ENCODE measurements around the gene SGCB.
"Not testable (repeated sequence)": the region's sequence is repeated elsewhere in the genome, so short reads cannot be mapped to it uniquely, and the experiment has no call there.

The SGCB gene, protein sequence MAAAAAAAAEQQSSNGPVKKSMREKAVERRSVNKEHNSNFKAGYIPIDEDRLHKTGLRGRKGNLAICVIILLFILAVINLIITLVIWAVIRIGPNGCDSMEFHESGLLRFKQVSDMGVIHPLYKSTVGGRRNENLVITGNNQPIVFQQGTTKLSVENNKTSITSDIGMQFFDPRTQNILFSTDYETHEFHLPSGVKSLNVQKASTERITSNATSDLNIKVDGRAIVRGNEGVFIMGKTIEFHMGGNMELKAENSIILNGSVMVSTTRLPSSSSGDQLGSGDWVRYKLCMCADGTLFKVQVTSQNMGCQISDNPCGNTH

DNA sequence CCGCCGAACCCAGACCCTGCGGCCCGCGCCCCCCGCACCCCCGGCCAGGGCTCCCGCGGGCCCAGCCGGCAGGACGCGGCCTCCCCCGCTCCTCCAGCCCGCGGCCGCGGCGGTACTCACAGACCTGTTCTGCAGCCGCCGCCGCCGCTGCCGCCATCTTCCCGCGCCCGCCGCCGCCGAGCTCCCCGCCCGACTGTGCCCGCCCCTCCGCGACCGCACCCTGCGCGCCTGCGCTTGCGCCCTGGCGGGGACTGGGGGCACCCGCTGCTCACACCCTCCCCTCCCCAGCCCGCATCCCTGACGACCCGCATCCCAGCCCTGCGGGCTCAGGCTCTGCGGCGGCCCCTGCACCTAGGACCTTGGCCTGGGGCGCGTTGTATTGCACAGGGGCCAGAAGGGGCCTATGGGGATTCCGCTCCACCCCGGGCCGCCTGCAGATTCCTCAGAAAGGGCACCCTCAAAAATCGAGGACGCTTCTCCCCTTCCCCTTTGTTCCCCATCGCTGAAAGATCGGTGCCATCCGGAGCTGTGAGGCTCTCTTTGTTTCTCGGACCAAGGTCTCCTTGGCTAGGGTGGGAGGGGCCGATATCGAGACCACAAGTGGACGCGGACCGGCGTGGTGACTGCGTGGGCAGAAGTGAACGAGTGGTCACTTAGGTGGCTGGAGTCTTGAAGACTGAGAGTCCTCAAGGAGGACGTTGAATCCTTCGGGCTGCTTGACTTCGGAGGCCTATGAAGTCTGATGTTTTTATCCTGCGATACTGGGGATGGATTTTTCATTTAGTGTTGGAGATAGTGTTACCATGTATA is at the start of gene SGCB:
TSS of gene SGCB (minus strand) at position 197 of the 810 bp plus-strand sequence. CDS start at position 157, 40 bp downstream.
- peak; percentile 53 for DNase-seq

DNA sequence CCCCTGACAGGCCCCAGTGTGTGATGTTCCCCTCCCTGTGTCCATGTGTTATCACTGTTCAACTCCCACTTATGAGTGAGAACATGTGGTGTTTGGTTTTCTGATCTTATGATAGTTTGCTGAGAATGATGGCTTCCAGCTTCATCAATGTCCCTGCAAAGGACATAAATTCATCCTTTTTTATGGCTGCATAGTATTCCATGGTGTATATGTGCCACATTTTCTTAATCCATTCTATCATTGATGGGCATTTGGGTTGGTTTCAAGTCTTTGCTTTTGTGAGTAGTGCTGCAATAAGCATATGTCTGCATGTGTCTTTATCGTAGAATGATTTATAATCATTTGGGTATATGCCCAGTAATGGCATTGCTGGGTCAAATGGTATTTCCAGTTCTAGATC is 48.3 kb upstream of the SGCB start:
- not testable (repeated sequence) for DNase-seq

DNA sequence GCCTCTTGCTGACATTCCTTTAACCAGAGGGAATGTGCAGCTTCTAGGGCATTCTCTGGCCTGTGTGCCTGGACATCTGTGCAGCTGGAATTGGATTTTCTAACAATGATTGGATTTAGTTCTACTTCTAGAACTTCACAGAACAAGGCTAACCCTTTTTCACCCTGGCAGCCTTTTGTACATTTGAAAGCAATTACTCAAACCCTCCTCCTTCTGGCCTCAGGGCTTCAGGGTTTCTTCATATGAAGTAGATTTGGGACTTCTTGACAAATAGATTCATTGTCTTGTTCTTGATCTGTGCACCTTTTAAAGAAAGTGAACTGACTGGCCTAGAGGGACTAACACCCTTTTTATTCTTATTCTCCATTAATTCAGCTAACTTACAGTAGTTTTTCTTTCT is 43.1 kb upstream of the SGCB start:
- DNase-seq = no peak

DNA sequence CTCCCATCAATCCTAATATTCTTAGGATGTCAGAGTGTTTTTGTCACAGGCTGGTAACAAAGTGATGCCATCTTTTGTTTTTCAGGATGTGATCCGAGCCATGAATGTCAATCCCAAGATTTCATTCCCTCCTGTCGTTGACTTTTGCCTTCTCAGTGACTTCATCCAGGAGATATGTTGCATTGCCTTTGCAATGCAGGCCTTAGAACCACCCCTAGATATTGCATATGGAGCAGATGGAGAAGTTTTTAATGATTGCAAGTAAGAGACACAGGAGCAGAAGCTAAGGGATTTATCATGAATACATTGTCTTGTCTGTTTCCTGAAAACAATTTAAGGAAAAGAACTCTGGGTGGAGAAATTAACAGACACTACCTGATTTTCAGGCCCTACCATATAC is 41.6 kb upstream of the SGCB start:
- no peak for DNase-seq

DNA sequence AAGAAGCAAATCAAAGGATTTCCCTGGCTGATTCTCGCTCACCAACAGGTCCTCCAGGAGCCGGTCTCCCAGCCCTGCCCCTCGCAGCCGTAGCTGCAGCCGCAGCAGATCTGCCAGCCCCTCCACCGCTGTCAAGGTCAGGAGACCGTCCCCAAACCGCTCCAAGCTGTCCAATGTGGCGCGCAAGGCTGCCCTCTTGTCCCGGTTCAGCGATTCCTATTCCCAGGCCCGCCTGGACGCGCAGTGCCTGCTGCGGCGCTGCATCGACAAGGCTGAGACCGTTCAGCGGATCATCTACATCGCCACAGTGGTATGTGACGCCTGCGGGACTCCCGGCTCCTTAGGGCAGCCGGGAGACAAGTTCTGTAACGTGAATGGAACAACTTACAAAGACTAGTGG is 38.6 kb upstream of the SGCB start:
- DNase-seq = no peak

DNA sequence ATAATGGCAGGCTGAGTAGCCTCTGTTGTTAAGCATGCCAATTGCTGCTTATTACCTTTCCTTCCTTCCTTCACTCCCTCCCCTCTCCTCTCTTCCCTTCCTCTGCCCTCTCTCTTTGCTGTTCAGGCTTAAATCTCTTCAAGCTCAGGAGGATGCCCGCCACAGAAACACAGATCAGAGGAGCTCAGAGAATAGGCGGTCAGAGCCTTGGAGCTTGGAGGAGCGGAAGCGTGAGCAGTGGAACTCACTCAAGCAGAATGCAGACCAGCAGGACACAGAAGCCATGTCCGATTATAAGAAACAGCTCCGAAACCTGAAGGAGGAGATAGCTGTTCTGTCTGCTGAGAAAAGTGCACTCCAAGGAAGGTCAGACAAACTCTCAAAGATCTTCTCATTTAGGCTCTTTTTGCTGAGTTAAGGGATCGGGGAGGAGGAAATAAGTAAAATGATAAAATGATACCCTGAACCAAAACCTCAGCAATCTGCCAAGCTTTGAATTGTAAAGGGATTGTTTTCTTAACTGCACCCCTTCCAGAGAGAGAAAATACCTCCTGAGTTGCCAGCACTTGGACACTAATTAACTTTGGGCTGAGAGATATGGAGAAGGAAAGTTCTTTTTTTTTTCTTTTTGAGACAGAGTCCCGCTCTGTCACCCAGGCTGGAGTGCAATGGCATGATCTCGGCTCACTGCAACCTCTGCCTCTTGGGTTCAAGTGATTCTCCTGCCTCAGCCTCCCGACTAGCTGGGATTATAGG is 33.9 kb upstream of the SGCB start:
- no peak for DNase-seq

DNA sequence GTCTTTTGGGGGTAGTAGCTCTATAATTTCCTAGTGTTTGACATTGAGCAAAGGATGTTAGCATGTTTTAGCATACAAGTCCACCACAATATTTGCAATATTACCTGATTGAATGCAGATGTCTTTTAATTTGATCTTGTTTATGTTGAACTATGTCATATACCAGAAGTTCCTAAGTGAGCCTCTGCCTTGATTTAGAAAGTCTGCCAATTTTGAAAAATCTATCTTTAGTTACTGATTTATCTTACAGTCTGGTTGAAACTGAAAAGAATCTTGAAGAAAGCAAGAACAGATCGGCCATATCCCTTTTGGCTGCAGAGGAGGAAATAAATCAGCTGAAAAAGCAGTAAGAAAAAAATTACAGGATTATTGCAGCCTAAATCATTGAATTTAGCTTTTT is 31.5 kb upstream of the SGCB start:
- DNase-seq = no peak

DNA sequence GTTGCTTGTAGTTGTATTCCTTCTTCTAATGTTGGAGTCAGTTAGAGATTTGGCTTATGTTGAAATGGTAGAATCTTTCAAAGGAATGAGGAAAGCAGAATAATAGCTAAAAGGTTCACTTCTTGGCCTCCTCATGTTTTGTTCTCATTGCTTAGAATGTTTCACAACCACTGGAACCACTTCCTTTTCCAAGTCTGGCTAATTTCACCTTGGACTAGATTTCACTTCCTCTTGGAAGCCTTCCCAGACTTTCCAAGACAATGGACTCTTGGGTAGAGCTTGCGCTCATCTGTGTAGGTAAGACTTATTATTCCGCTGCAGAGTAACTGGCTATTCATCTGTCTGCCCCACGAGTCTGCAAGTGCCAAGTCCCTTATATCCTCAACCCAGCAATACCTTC is 21.3 kb upstream of the SGCB start:
- DNase-seq = no peak

DNA sequence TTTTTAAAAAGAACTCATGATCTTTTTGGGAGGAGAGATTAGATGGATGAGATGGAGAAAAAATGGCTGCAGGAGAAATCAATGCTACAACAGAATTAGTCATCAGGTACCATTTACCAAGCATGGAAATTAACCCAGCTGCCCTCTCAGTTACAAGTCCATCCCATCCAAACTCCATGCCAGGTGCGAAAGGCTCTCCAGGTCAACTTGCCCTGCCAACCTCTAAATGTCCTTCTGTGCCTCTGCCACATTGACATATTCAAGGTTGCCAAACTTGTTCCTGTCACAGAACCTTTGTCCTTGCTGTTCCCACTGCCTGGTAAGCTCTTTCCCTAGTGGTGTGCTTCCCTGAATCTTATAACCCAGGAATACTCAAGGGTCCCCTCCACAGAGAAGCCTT is 20.2 kb upstream of the SGCB start:
- no peak for DNase-seq

DNA sequence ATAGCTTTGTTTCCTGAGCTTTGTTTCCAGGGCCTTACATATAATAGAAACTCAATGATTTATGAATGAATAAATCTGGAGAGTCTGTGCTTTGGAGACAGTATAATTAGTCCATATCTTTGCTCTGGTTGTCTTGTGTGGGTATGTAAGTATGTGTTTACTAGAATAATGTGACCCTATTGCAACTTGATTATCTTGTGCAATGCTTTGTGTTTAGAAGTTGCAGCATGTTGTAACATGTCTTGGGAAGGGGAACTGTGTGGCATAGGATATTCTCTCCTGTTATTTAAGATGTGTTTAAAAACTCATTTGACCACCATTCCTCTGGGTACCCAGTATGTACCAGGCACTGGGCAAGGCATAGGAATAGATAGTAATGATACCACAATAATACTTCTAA is 19.1 kb upstream of the SGCB start:
- no peak for DNase-seq

DNA sequence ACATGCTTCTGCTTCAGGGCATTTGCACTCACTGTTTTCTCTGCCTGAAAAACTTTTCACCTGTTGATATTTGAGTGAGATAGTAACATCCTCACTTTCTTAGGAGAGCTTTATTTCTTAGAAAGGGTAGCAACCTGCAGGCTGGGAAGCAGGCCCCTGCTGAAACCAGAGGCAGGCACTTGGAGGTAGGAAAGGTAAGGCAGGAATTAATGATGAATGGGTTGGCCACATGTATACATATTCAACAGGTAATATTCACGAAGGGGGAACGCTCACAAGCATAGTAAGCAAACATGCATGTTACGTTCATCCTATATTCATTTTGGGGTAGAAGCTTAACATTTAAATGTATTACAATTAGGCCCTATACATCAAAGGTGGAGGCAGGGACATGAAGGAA is 16.2 kb upstream of the SGCB start:
- DNase-seq = no peak

DNA sequence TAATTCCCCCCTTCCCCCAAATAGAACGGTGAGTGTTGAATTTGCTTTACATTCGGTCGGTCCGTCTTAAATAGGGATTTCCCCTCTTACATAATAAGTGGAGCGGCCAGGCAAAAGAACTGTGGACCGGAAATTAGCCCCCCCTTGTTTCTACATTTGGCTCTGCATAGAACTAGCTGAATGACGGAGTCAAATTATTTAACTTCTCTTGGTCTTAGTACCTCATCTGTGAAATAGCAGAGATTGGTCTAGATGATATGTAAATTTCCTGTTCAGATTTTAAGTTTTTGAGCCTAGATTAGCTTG is 14.3 kb upstream of the SGCB start:
- no peak for DNase-seq

DNA sequence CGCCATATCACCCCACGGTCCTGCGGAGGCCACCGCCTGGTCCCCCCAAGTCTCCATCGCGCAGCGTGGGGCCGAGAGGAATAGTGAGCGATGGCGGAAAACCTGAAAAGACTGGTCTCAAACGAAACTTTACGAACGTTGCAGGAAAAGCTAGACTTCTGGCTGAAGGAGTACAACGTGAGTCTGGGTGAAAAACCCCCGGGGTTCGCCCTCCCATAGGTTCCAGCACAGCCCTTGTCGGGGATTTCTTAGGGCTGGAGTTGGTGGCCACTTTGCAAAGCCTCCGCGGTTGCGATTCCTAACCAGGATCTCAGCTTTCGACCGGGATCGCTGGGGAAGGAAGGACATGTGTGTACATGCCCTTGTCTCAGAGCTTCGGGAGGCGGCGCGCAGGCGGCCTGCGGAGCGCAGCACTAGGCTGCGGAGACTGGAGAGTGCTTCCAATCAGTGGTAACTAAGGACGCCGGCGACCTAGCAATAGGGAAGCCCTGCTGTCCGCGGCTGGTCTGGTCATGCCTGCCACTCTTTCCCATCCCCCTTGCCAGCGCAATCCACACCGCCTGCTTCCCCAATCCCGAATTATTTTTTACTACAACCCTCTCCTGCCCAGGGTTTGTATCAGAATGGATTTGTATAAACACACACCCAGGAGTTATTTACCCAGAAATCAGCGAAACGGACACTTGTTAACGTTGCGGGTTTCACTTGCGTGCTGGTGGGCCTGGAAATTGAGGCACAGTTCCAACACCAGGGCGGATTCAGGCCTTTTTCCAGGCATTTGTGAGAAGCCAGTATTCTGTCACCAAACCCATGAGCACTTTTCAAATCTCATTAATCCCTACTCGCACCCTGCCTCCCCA is 13.7 kb upstream of the SGCB start:
- DNase-seq = peak; percentile 81

DNA sequence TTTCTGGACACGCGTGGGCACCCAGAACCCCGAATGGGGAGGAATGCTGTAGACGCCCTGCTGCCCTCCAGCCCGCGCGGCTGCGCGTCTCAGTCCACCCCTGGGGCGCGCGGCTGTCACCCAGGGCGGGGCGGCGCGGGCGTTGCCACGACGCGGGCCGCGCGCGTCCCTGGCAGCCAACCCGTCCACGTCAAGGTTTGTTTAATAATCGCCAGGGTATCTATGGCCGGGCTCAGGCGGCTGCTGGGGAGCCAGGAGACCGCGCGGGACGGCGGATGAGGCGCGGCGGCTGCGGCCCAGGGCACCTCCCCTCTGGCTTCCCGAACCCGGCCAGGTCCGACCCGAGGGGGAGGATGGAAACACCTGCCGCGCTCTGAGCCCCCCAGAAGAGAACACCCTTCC is 13.1 kb upstream of the SGCB start, which contains the start of gene SPATA18:
TSS of gene SPATA18 (plus strand) at position 92 of the 402 bp plus-strand sequence. CDS start 401 bp downstream, outside the sequence.
- DNase-seq = peak; percentile 38

DNA sequence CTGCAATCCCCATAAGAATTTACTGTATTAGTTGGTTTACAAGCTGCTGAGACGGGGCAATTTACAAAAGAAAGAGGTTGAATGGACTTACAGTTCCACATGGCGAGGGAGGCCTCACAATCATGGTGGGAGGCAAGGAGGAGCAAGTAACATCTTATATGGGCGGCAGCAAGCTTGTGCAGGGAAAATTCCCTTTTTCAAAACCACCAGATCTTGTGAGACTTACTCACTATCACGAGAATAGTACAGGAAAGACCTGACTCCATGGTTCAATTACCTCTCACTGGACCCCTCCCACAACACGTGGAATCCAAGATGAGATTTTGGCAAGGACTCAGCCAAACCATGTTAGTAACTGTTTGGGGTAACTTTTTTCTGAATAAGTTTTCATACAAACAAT is 11.2 kb upstream of the SGCB start:
- no peak for DNase-seq

DNA sequence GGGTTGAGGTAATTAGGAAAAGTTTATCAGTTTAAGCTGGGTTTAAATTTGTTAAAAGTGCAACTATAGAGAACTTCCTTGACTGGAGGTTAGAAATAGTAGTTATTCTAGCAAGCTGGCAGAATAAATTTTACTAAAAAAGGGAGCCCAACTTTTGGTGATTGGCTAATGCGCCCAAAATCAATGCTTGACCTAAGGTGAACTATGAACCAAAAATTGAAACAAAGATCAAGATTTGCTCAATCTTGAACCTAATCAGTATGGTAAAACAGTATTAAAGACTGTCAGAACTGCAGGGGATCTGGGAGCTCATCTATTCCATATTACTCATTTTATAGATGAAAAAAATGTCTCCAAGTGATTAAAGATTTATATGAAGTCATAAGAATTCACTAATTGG is 6.9 kb upstream of the SGCB start:
- DNase-seq = no peak

DNA sequence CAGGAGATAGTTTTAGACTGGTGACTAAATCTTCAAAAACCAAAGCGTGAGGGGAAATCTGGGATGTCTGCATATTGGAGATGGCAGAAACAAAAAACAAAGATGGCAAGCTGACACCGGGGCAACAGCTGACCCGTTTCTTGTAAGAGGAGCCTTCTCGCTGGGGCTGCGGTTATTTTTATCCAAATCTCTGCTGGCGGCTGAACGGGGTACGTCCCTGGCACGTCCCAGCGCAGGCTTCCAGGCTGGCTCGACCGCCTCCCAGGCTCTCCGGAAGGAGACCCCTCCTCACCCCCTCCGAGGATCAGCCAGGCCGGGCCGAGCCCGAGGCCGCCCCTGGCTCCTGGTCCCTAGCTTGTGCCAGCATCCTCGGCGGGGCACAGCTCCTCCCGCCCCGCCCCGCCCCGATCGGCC is 403 bp downstream of the SGCB start:
- DNase-seq = peak; percentile 20

DNA sequence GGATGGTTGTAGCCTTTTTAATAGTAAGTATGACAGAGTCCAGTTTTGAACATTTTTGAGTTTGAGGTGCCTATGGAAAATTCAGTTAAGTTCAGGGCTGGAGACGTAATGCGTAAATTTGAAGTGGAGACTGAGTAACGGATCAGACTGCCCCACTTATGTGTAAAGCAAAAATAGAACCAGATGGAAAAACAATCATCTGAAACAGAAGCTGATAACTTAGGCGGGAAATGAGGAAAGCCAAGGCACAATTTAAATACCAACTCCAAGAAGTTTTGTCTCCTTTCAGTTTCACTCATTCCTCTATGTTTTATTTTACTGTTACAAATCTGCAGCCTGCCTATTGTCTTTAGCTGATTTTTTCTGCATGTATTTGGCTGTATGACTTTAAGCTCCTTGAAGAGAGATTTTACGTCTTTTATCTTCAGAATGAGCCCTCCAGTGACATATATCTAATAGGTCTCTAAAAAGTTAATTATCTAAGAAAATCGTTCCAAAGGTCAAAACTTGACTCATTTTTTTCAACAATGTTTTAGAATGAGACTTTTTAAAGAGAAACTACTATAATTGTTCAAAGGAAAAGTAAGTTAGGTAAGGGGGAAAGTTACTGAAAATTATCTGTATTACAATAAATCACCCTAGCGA is 1.1 kb downstream of the SGCB start:
- DNase-seq = no peak

DNA sequence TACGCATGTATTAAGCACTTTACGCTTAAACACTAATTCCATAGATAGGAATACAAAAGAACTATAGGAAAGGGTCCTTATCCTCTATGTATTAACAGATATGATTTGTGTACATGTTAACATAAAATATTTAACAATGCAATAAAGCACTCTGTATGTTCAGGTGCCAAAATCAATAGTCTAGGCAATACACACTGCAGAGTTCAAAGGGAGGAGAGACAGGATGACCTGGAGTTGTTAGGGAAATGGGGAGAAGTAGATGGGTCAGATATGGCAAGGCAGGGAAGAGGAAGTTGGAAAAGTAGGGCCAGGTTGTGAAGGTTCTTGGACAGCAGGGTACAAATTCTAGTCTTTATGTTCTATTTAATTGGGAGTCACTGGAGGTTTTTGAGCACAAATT is 2.9 kb downstream of the SGCB start:
- DNase-seq = no peak

DNA sequence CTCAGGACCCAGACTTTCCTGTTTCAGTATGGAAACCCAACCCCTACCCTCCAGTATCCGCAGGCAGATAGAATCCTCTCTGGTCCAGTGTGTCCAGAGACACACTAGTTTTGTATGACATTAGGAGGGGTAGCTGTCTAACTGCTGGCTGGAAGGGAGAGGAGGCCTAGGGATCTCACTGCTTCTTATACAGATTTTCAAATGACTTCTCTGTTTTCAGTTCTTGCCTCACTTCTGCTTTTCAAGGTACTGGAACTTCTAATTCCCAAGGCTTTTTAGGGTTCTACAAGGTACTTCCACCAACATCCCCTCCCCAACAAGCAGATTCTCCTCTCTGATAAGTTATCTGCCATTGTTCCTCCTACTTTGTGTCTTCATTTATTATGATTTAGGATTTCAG is 6.1 kb downstream of the SGCB start:
- no peak for DNase-seq

DNA sequence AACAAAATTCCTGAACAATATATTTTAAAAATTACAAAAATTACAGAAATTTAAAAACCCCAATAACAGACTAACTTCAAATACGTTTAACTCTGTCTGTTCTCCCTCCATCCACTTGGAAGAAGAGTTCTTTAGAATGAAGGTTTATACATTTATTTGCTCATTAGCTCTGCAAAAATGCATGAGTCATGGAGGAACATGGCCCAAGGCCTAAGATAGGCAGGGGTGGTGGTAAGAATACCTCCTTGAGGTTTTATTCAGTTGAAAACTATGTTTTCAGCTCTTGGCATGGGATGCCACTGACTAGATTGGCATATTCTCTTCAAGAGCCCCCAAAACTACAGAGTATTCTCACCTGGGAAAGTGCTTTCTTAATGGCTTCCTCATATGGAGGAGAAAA is 9.1 kb downstream of the SGCB start:
- no peak for DNase-seq

DNA sequence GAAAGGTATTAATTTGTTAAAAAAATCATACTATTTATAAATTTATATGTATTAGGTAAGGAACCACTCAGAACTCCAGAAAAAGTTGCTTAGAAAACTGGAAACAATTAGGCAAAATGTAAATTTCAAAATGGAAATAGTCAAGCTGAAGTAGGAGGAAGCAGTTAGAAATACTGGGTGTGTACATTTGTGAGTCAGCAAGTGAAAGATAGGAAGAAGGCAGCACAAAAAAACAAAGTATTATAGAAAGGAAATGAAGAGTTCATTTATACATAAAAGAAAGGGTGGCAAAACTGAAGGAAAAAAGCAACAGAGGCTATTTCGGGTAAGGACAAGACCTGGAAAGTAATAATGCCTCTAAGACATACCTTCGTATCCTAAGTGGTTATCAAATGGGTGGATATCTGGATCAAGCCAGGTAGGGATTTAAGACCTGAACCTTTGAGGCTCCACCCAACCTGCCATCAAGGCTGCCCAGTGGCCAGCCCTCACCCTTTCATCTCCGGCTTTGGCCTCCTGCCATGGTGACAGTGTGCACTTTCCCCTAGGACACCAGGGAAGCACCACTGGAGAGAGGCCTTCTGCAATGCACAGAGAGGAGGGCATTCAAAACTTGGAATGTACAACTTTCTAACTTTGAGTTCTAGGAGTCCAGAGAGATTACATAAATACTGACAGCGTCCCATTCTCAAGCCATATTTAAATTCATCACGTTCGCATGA is 18.0 kb downstream of the SGCB start, which contains the start of gene LRRC66:
TSS of gene LRRC66 (minus strand) at position 428 of the 722 bp plus-strand sequence. CDS start 2,750 bp downstream, outside the sequence.
- no peak for DNase-seq

Measured in 8988T (cell line).